ENCODE results near the gene LRTM1. TPM values are rescaled to one million over a fixed set of nuclear protein-coding genes. Genes with fewer than 3 reads are reported as not detected.

The LRTM1 gene
- total and polyA plus RNA-seq, 2 of the 13 experiments (the other 11 are each of a cell fraction or from before 2014, with no cell fraction given) = not detected

GRCh38 chr3:54900838-54901591 is 26.8 kb downstream of the LRTM1 start (continued):
- TF ChIP-seq ZNF687 (CRISPR knock-in tag; IDR thresholded peaks at IDR 0.05) (no peak), RARA (CRISPR knock-in tag; IDR thresholded peaks at IDR 0.05) (no peak), ATF7 (IDR thresholded peaks at IDR 0.05) (no peak), ATF7 (CRISPR knock-in tag; IDR thresholded peaks at IDR 0.05) (no peak), PBX2 (CRISPR knock-in tag; IDR thresholded peaks at IDR 0.05) (no peak)

GRCh38 chr3:54899273-54899672 is 28.6 kb downstream of the LRTM1 start:
- in situ Hi-C loops (cut with HindIII; ENCODE audit: extremely low pct_ligation_motif_present, low pct_unique_long_range_greater_than_20kb) (no loop called here), intact Hi-C loops (cut with micrococcal nuclease; ENCODE audit: unreplicated experiment) (no loop called here)
- H3K4me1 ChIP-seq (ENCODE audit: insufficient read depth, low read length) = no peaks in the 10 kb centered on the region
- CTCF ChIA-PET (ENCODE audit: low intra/inter-chr PET ratio, low total read pairs) = no interaction called here
- H3K9me3 ChIP-seq (ENCODE audit: low read length) = no peaks in the 10 kb centered on the region
- H3K27ac ChIP-seq (ENCODE audit: extremely low read length, insufficient read depth, low read length) = no peak overlapping the region
- no peak overlapping the region for H3K4me2 ChIP-seq (ENCODE audit: low read depth, low read length)
- no peaks in the 10 kb centered on the region for H3K36me3 ChIP-seq (replicated peaks in 1 of 2; ENCODE audit: control insufficient read depth in 1 of 2, insufficient read depth in 2 of 2, low read length in 2 of 2)
- FAIRE-seq = no peak
- BruUV-seq (replicated peaks) = no TSS peak
- no peaks in the 10 kb centered on the region for H3K79me2 ChIP-seq (ENCODE audit: insufficient read depth, low read length)
- no peak overlapping the region for H2AFZ ChIP-seq (ENCODE audit: low read length)
- TF ChIP-seq SP140L (CRISPR knock-in tag; IDR thresholded peaks at IDR 0.05; ENCODE audit: borderline replicate concordance) (no peak), ZNF614 (CRISPR knock-in tag; IDR thresholded peaks at IDR 0.05; ENCODE audit: borderline replicate concordance) (no peak), TARDBP (CRISPR knock-in tag; IDR thresholded peaks at IDR 0.05) (no peak), ZFY (CRISPR knock-in tag; IDR thresholded peaks at IDR 0.05) (no peak), DZIP1 (CRISPR knock-in tag; IDR thresholded peaks at IDR 0.05) (no peak), MIER3 (CRISPR knock-in tag; IDR thresholded peaks at IDR 0.05; ENCODE audit: borderline replicate concordance) (no peak)
- H3K9ac ChIP-seq (ENCODE audit: insufficient read depth, low read depth, low read length) = no peak overlapping the region
- H4K20me1 ChIP-seq (ENCODE audit: insufficient read depth, low read length) = no peaks in the 10 kb centered on the region
- no peak for ATAC-seq
- POLR2A ChIA-PET = no interaction called here
- no peak for DNase-seq (ENCODE audit: low spot score)
- WGBS (ENCODE audit: low lambda C conversion rate) = 19% methylated on average over 6 of the region's 6 CpGs
- peaks cover 0 to 5% of the 10 kb centered on the region in 2 experiments; a peak in 2 of 5 replicates for H3K27me3 ChIP-seq (ENCODE audit: control insufficient read depth in 1 of 2, insufficient read depth in 2 of 2, low read length in 2 of 2)
- H3K4me3 ChIP-seq (replicated peaks in 1 of 3; ENCODE audit: insufficient read depth in 1 of 3, low read depth in 2 of 3, low read length in 3 of 3) = no peak overlapping the region

All from HepG2 (cell line).